ENCODE measurements around the gene DPYD. TPM values are rescaled to one million over a fixed set of nuclear protein-coding genes. Genes with fewer than 3 reads are reported as not detected.

The DPYD gene
- total RNA-seq, 1 donor = 103 TPM

GRCh38 chr1:97632075-97632474 lies 288.8 kb downstream of the DPYD start:
- no peaks in the 10 kb centered on the region for H3K27me3 ChIP-seq (ENCODE audit: insufficient read depth, low read length)
- H3K4me3 ChIP-seq (ENCODE audit: low read length) = no peak overlapping the region
- H3K9me3 ChIP-seq (ENCODE audit: low read depth, low read length) = no peaks in the 10 kb centered on the region
- no peaks in the 10 kb centered on the region for H3K4me1 ChIP-seq (ENCODE audit: insufficient read depth, low read length)

- no peaks in the 10 kb centered on the region for H3K9me3 ChIP-seq (ENCODE audit: low read depth, low read length)
- H3K27me3 ChIP-seq (ENCODE audit: insufficient read depth, low read length) = no peaks in the 10 kb centered on the region
- H3K4me3 ChIP-seq (ENCODE audit: low read length) = no peak overlapping the region
- no peaks in the 10 kb centered on the region for H3K4me1 ChIP-seq (ENCODE audit: insufficient read depth, low read length)
Observed at GRCh38 chr1:97630948-97631347, 289.9 kb downstream of the DPYD start.

GRCh38 chr1:97630281-97630680 lies 290.6 kb downstream of the DPYD start:
- Histone ChIP-seq H3K9me3 (ENCODE audit: low read depth, low read length) (no peaks in the 10 kb centered on the region), H3K4me3 (ENCODE audit: low read length) (no peak overlapping the region), H3K27me3 (ENCODE audit: insufficient read depth, low read length) (no peaks in the 10 kb centered on the region), H3K4me1 (ENCODE audit: insufficient read depth, low read length) (no peaks in the 10 kb centered on the region)

GRCh38 chr1:97623220-97623619 lies 297.6 kb downstream of the DPYD start:
- no peak overlapping the region for H3K4me3 ChIP-seq (ENCODE audit: low read length)
- no peaks in the 10 kb centered on the region for H3K27me3 ChIP-seq (ENCODE audit: insufficient read depth, low read length)
- no peaks in the 10 kb centered on the region for H3K9me3 ChIP-seq (ENCODE audit: low read depth, low read length)
- H3K4me1 ChIP-seq (ENCODE audit: insufficient read depth, low read length) = no peaks in the 10 kb centered on the region

GRCh38 chr1:97621955-97622354 lies 298.9 kb downstream of the DPYD start:
- Histone ChIP-seq H3K27me3 (ENCODE audit: insufficient read depth, low read length) (no peaks in the 10 kb centered on the region), H3K4me3 (ENCODE audit: low read length) (no peak overlapping the region), H3K4me1 (ENCODE audit: insufficient read depth, low read length) (no peaks in the 10 kb centered on the region), H3K9me3 (ENCODE audit: low read depth, low read length) (no peaks in the 10 kb centered on the region)

- no peaks in the 10 kb centered on the region for H3K9me3 ChIP-seq (ENCODE audit: low read depth, low read length)
- no peaks in the 10 kb centered on the region for H3K4me1 ChIP-seq (ENCODE audit: insufficient read depth, low read length)
- H3K27me3 ChIP-seq (ENCODE audit: insufficient read depth, low read length) = no peaks in the 10 kb centered on the region
- no peak overlapping the region for H3K4me3 ChIP-seq (ENCODE audit: low read length)
Observed at GRCh38 chr1:97619706-97620105, 301.1 kb downstream of the DPYD start.

- Histone ChIP-seq H3K4me1 (ENCODE audit: insufficient read depth, low read length) (no peaks in the 10 kb centered on the region), H3K9me3 (ENCODE audit: low read depth, low read length) (no peaks in the 10 kb centered on the region), H3K4me3 (ENCODE audit: low read length) (no peak overlapping the region), H3K27me3 (ENCODE audit: insufficient read depth, low read length) (no peaks in the 10 kb centered on the region)
Observed at GRCh38 chr1:97610748-97611147, 310.1 kb downstream of the DPYD start.

- Histone ChIP-seq H3K27me3 (ENCODE audit: insufficient read depth, low read length) (no peaks in the 10 kb centered on the region), H3K9me3 (ENCODE audit: low read depth, low read length) (no peaks in the 10 kb centered on the region), H3K4me3 (ENCODE audit: low read length) (no peak overlapping the region), H3K4me1 (ENCODE audit: insufficient read depth, low read length) (no peaks in the 10 kb centered on the region)
Observed at GRCh38 chr1:97610102-97610501, 310.7 kb downstream of the DPYD start.

- no peaks in the 10 kb centered on the region for H3K4me1 ChIP-seq (ENCODE audit: insufficient read depth, low read length)
- no peaks in the 10 kb centered on the region for H3K9me3 ChIP-seq (ENCODE audit: low read depth, low read length)
- H3K27me3 ChIP-seq (ENCODE audit: insufficient read depth, low read length) = no peaks in the 10 kb centered on the region
- H3K4me3 ChIP-seq (ENCODE audit: low read length) = no peak overlapping the region
Observed at GRCh38 chr1:97608272-97608671, 312.6 kb downstream of the DPYD start.

- Histone ChIP-seq H3K27me3 (ENCODE audit: insufficient read depth, low read length) (no peaks in the 10 kb centered on the region), H3K4me3 (ENCODE audit: low read length) (no peak overlapping the region), H3K4me1 (ENCODE audit: insufficient read depth, low read length) (no peaks in the 10 kb centered on the region), H3K9me3 (ENCODE audit: low read depth, low read length) (no peaks in the 10 kb centered on the region)
Observed at GRCh38 chr1:97603776-97604175, 317.1 kb downstream of the DPYD start.

GRCh38 chr1:97603218-97603617 lies 317.6 kb downstream of the DPYD start:
- Histone ChIP-seq H3K4me1 (ENCODE audit: insufficient read depth, low read length) (no peaks in the 10 kb centered on the region), H3K27me3 (ENCODE audit: insufficient read depth, low read length) (no peaks in the 10 kb centered on the region), H3K9me3 (ENCODE audit: low read depth, low read length) (no peaks in the 10 kb centered on the region), H3K4me3 (ENCODE audit: low read length) (no peak overlapping the region)

GRCh38 chr1:97599447-97599846 lies 321.4 kb downstream of the DPYD start:
- Histone ChIP-seq H3K4me3 (ENCODE audit: low read length) (no peak overlapping the region), H3K4me1 (ENCODE audit: insufficient read depth, low read length) (no peaks in the 10 kb centered on the region), H3K27me3 (ENCODE audit: insufficient read depth, low read length) (no peaks in the 10 kb centered on the region), H3K9me3 (ENCODE audit: low read depth, low read length) (no peaks in the 10 kb centered on the region)

- no peaks in the 10 kb centered on the region for H3K4me1 ChIP-seq (ENCODE audit: insufficient read depth, low read length)
- H3K9me3 ChIP-seq (ENCODE audit: low read depth, low read length) = no peaks in the 10 kb centered on the region
- H3K27me3 ChIP-seq (ENCODE audit: insufficient read depth, low read length) = no peaks in the 10 kb centered on the region
- no peak overlapping the region for H3K4me3 ChIP-seq (ENCODE audit: low read length)
Observed at GRCh38 chr1:97593192-97593591, 327.6 kb downstream of the DPYD start.

- no peaks in the 10 kb centered on the region for H3K9me3 ChIP-seq (ENCODE audit: low read depth, low read length)
- H3K4me3 ChIP-seq (ENCODE audit: low read length) = no peak overlapping the region
- H3K27me3 ChIP-seq (ENCODE audit: insufficient read depth, low read length) = no peaks in the 10 kb centered on the region
- no peaks in the 10 kb centered on the region for H3K4me1 ChIP-seq (ENCODE audit: insufficient read depth, low read length)
Observed at GRCh38 chr1:97588772-97589171, 332.1 kb downstream of the DPYD start.

GRCh38 chr1:97581614-97582051 lies 339.2 kb downstream of the DPYD start:
- Histone ChIP-seq H3K27me3 (ENCODE audit: insufficient read depth, low read length) (no peaks in the 10 kb centered on the region), H3K9me3 (ENCODE audit: low read depth, low read length) (no peaks in the 10 kb centered on the region), H3K4me3 (ENCODE audit: low read length) (no peak overlapping the region), H3K4me1 (ENCODE audit: insufficient read depth, low read length) (no peaks in the 10 kb centered on the region)

GRCh38 chr1:97577613-97578012 lies 343.2 kb downstream of the DPYD start:
- Histone ChIP-seq H3K4me1 (ENCODE audit: insufficient read depth, low read length) (no peaks in the 10 kb centered on the region), H3K27me3 (ENCODE audit: insufficient read depth, low read length) (no peaks in the 10 kb centered on the region), H3K4me3 (ENCODE audit: low read length) (no peak overlapping the region), H3K9me3 (ENCODE audit: low read depth, low read length) (no peaks in the 10 kb centered on the region)

GRCh38 chr1:97573553-97573952 lies 347.3 kb downstream of the DPYD start:
- no peaks in the 10 kb centered on the region for H3K9me3 ChIP-seq (ENCODE audit: low read depth, low read length)
- H3K27me3 ChIP-seq (ENCODE audit: insufficient read depth, low read length) = no peaks in the 10 kb centered on the region
- H3K4me1 ChIP-seq (ENCODE audit: insufficient read depth, low read length) = no peaks in the 10 kb centered on the region
- no peak overlapping the region for H3K4me3 ChIP-seq (ENCODE audit: low read length)

Data from mononuclear cell (primary cell).